Breast epithelium (tissue), 4 donors: ENCODE results near the gene TMCC3. TPM values are rescaled to one million over a fixed set of nuclear protein-coding genes. Genes with fewer than 3 reads are reported as not detected.

Experiments used
- DNase-seq, 2 donors: peaks; one replicate each; pipeline ENCODE4 v3.0.0-alpha.2; 2019; ENCODE audit warnings: low spot score in 2 of 2
- H3K27ac ChIP-seq, 2 donors: fragments of 200-600 bp; sonication (generic) in 1 of 2; one replicate each; pipeline ENCODE4 v1.5.1; 2016 to 2019; ENCODE audit warnings: mild to moderate bottlenecking in 1 of 2
- H3K27me3 ChIP-seq, 2 donors: fragments of 200-600 bp; sonication (generic) in 1 of 2; one replicate each; pipeline versions ENCODE4 v1.5.1 to v1.6.0; 2017 to 2019; ENCODE audit warnings: control low read depth in 1 of 2, mild to moderate bottlenecking in 1 of 2
- H3K36me3 ChIP-seq: fragments of 200-600 bp; one replicate; pipeline ENCODE4 v1.5.1; 2019
- H3K4me1 ChIP-seq, 2 donors: fragments of 200-600 bp; sonication (generic); one replicate each; pipeline ENCODE4 v1.5.1; 2016 to 2019; ENCODE audit warnings: control low read depth in 1 of 2
- H3K4me3 ChIP-seq, 3 donors: fragments of 200-600 bp; sonication (generic); 1 replicate in 2 of 3; 2 replicates in 1 of 3; pipeline ENCODE4 v1.5.1; 2016 to 2019; ENCODE audit warnings: mild to moderate bottlenecking in 3 of 3, moderate library complexity in 2 of 3
- H3K9me3 ChIP-seq, 2 donors: fragments of 200-600 bp; sonication (generic) in 1 of 2; one replicate each; pipeline ENCODE4 v1.5.1; 2016 to 2019; ENCODE audit warnings: control low read depth in 1 of 2
- CTCF ChIP-seq, 3 donors: fragments of 450-650 bp; IDR thresholded peaks; one replicate each; pipeline ENCODE4 v1.5.1; 2016 to 2017; ENCODE audit warnings: antibody characterized with exemption in 3 of 3, mild to moderate bottlenecking in 3 of 3, moderate library complexity in 3 of 3
- POLR2A ChIP-seq: fragments of 450-650 bp; IDR thresholded peaks from one replicate; pipeline ENCODE4 v1.6.1; 2016; ENCODE audit warnings: antibody characterized with exemption, mild to moderate bottlenecking, moderate library complexity
- POLR2AphosphoS5 ChIP-seq, 3 donors: sonication (generic); formaldehyde crosslinking; IDR thresholded peaks; one replicate each; pipeline ENCODE4 v1.6.1; 2017; ENCODE audit warnings: antibody characterized with exemption in 3 of 3
- intact Hi-C: fragments of 100-400 bp; cut with DNase I; formaldehyde crosslinking; loops from one replicate; pipeline ENCODE4 v1.15.1; 2023; ENCODE audit warnings: low total_unique reads
- total RNA-seq, 3 donors: library from RNA; depleted of rRNA; stranded (reverse); fragments of >200 nt; gene quantifications; one replicate each; pipeline ENCODE4 v1.1.0, GENCODE V29; 2016

The TMCC3 gene
- total RNA-seq, 3 donors from 2014 or later: 8.3 to 17.0 (median 8.9) TPM

DNA sequence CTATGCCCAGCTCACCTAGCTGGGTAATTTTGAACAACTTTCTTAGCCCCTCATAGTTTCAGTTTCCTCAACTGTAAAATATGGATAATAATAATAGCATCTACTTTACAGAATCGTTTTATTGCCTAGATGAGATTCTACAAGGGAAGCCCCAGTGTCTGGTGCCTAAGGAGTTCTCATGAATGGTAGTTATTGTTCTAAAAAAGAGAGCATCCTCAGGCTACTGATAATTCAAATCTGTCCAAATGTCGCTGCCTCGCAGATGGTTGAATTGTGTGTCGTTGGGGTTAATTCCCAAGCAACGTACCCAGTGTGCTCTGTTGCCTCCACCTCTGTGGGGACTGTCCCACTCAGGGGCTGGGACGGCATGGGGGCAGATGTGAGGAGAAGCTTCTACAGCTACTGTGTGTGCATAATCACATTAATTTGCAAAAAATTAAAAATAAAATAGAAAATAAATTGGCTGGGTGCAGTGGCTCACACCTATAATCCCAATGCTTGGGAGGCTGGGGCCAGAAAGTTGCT is 119.1 kb downstream of the TMCC3 start:
- no peak overlapping the region for H3K27ac ChIP-seq
- DNase-seq: no peak
- no peak overlapping the region for H3K4me3 ChIP-seq
- intact Hi-C loops: loop anchor here (5.0 kb wide), 1 partner anchor 399 kb away; no protein-coding TSS in a partner anchor
- H3K4me1 ChIP-seq: no peaks in the 10 kb centered on the region
- TF ChIP-seq CTCF (IDR thresholded peaks at IDR 0.05): no peak
- TF ChIP-seq POLR2AphosphoS5 (IDR thresholded peaks at IDR 0.05): no peak
- TF ChIP-seq POLR2A: no peak
- no peaks in the 10 kb centered on the region for H3K36me3 ChIP-seq
- H3K27me3 ChIP-seq: no peaks in the 10 kb centered on the region
- H3K9me3 ChIP-seq: no peaks in the 10 kb centered on the region

GRCh38 chr12:94525951-94526350 is 124.4 kb downstream of the TMCC3 start:
- no peaks in the 10 kb centered on the region for H3K9me3 ChIP-seq
- H3K4me1 ChIP-seq: no peaks in the 10 kb centered on the region
- DNase-seq: no peak
- no peak for TF ChIP-seq CTCF (IDR thresholded peaks at IDR 0.05)
- TF ChIP-seq POLR2A: no peak
- TF ChIP-seq POLR2AphosphoS5 (IDR thresholded peaks at IDR 0.05): no peak
- no peak overlapping the region for H3K27ac ChIP-seq
- H3K27me3 ChIP-seq: no peaks in the 10 kb centered on the region
- no peaks in the 10 kb centered on the region for H3K36me3 ChIP-seq
- no peak overlapping the region for H3K4me3 ChIP-seq
- intact Hi-C loops: no loop called here

Other genes starting within 250 kb of the TMCC3 start
- 10 to 100 TPM; 13.3 to 30.0 (median 23.3) TPM for gene CEP83, start 190.7 kb downstream of the TMCC3 start, total RNA-seq